Measurements from ENCODE around the gene CCDC71L.

DNA sequence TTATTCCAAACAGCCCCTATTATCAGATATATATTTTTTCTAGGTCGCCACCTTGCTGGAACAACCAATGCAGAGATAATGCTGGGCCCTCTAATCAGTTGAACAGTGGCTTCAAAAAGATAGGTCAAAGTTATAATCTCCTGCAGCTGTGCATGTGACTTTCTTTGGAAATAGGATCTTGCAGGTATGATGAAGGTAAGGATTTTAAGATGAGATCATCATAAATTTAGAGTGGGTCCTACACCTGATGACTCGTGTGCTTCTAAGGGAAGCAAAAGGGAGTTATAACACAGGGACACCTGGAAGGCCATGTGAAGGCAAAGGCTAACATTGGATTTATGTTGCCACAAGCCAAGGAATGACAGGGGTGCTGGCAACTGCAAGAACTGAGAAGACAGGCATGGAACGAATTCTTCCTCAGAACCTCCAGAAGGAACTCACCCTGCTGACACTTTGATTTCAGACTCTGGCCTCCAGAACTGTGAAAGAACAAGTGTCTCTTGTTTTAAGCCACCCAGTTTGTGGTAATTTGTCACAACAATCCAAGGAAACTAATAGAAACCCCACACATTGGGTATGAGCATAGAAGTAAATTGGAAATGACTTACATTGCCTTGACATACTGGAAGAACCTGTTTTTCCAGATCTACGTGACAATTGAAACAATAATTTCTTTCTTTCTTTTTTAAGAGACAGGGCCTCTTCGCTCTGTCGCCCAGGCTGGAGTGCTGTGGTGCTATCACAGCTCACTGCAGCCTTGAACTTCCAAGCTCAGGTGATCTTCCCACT, 34.4 kb downstream of the CCDC71L start:
- TF ChIP-seq EZH2 (IDR thresholded peaks at IDR 0.05; ENCODE audit: borderline replicate concordance, low read depth, low read length, poor library complexity, severe bottlenecking) = no peak
- TF ChIP-seq, protein P1, sequence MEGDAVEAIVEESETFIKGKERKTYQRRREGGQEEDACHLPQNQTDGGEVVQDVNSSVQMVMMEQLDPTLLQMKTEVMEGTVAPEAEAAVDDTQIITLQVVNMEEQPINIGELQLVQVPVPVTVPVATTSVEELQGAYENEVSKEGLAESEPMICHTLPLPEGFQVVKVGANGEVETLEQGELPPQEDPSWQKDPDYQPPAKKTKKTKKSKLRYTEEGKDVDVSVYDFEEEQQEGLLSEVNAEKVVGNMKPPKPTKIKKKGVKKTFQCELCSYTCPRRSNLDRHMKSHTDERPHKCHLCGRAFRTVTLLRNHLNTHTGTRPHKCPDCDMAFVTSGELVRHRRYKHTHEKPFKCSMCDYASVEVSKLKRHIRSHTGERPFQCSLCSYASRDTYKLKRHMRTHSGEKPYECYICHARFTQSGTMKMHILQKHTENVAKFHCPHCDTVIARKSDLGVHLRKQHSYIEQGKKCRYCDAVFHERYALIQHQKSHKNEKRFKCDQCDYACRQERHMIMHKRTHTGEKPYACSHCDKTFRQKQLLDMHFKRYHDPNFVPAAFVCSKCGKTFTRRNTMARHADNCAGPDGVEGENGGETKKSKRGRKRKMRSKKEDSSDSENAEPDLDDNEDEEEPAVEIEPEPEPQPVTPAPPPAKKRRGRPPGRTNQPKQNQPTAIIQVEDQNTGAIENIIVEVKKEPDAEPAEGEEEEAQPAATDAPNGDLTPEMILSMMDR (conservative IDR thresholded peaks at IDR 0.05; ENCODE audit: low read depth, low read length) = no peak

Measured in A673 (cell line).